ENCODE measurements around the gene BOLA2B. TPM values are rescaled to one million over a fixed set of nuclear protein-coding genes. Genes with fewer than 3 reads are reported as not detected.

BOLA2B gene
- total RNA-seq, 1 experiment from 2014 or later, result 180 TPM

DNA sequence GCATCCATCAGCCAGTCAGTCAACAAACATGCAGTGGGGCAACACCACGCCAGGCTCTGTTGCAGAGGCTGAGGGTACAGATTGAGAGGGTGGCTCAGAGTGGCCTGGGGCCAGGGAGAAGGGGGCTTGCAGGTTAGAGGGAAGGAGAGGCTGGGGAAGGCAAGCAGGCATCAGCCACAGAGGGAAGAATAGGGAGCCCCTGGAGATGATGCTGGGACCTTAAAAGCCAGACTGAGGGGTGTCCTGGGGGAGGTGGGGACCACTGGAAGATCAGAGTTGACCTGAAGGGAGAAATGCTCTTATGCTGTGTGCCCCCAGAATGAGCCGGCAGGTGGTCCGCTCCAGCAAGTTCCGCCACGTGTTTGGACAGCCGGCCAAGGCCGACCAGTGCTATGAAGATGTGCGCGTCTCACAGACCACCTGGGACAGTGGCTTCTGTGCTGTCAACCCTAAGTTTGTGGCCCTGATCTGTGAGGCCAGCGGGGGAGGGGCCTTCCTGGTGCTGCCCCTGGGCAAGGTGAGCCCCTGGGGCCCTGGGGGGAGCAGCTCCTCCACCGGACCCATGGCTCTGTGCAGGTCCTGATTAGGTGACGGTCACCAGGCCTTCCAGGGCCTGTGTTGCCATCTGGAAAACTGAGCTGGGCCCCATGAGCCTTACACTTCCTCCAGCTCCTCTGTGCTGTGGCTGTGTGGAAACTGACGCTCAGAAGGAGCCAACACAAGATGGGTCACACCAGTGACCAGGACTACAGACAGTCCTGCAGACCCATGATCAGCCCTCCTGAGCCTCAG, 8.4 kb downstream of the BOLA2B start:
- Histone ChIP-seq H3K27me3 (ENCODE audit: insufficient read depth, low read length) (no peaks in the 10 kb centered on the region), H3K36me3 (ENCODE audit: control insufficient read depth in 1 of 2, insufficient read depth in 2 of 2, low read length in 2 of 2) (no peaks in the 10 kb centered on the region), H3K9me2 (ENCODE audit: insufficient read depth) (no peaks in the 10 kb centered on the region), H3K4me3 (replicated peaks in 1 of 2; ENCODE audit: low read depth in 1 of 2, low read length in 2 of 2) (no peak overlapping the region), H2AFZ (ENCODE audit: low read depth, low read length, poor library complexity, severe bottlenecking) (no peak overlapping the region), H3K9ac (ENCODE audit: low read length) (no peak overlapping the region), H3K79me2 (ENCODE audit: insufficient read depth, low read length) (no peaks in the 10 kb centered on the region), H3K9me3 (ENCODE audit: control insufficient read depth in 1 of 2, insufficient read depth in 1 of 2, low read depth in 1 of 2, low read length in 2 of 2) (no peaks in the 10 kb centered on the region), H3K27ac (ENCODE audit: low read depth, low read length) (peak overlapping the region; percentile 2; the same call in 1 of the 2 replicates), H4K20me1 (ENCODE audit: insufficient read depth) (no peaks in the 10 kb centered on the region), H3K4me2 (ENCODE audit: low read length) (no peak overlapping the region), H3K4me1 (ENCODE audit: control insufficient read depth in 1 of 2, insufficient read depth in 2 of 2, low read length in 2 of 2) (peaks cover 5 to 19% of the 10 kb centered on the region in 2 experiments; a peak in 3 of 4 replicates)
- ChIA-PET POLR2A (no interaction called here), CTCF (no interaction called here), RAD21 (ENCODE audit: low non-redundant PET in 1 of 2, low total read pairs in 2 of 2, uncharacterized antibody in 2 of 2, unreplicated experiment in 2 of 2) (no interaction called here)
- ATAC-seq (no peak), DNase-seq (ENCODE audit: low read depth, low spot score) (no peak)
- BruUV-seq (replicated peaks), result no TSS peak
- no peak for TF ChIP-seq SP1 (IDR thresholded peaks at IDR 0.05; ENCODE audit: low read depth)
- TF ChIP-seq JUND (IDR thresholded peaks at IDR 0.05), result no peak
- TF ChIP-seq CEBPB (IDR thresholded peaks at IDR 0.05; ENCODE audit: low read depth), result no peak
- no peak for TF ChIP-seq ZFX (IDR thresholded peaks at IDR 0.05)
- TF ChIP-seq, protein P1, sequence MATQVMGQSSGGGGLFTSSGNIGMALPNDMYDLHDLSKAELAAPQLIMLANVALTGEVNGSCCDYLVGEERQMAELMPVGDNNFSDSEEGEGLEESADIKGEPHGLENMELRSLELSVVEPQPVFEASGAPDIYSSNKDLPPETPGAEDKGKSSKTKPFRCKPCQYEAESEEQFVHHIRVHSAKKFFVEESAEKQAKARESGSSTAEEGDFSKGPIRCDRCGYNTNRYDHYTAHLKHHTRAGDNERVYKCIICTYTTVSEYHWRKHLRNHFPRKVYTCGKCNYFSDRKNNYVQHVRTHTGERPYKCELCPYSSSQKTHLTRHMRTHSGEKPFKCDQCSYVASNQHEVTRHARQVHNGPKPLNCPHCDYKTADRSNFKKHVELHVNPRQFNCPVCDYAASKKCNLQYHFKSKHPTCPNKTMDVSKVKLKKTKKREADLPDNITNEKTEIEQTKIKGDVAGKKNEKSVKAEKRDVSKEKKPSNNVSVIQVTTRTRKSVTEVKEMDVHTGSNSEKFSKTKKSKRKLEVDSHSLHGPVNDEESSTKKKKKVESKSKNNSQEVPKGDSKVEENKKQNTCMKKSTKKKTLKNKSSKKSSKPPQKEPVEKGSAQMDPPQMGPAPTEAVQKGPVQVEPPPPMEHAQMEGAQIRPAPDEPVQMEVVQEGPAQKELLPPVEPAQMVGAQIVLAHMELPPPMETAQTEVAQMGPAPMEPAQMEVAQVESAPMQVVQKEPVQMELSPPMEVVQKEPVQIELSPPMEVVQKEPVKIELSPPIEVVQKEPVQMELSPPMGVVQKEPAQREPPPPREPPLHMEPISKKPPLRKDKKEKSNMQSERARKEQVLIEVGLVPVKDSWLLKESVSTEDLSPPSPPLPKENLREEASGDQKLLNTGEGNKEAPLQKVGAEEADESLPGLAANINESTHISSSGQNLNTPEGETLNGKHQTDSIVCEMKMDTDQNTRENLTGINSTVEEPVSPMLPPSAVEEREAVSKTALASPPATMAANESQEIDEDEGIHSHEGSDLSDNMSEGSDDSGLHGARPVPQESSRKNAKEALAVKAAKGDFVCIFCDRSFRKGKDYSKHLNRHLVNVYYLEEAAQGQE (IDR thresholded peaks at IDR 0.05; ENCODE audit: low read depth), result no peak
- TF ChIP-seq FOSL1 (IDR thresholded peaks at IDR 0.05; ENCODE audit: low read depth), result no peak
- no peak for TF ChIP-seq ZNF274 (IDR thresholded peaks at IDR 0.05; ENCODE audit: low read depth, low read length)
- no peak for TF ChIP-seq SIN3A (IDR thresholded peaks at IDR 0.05; ENCODE audit: low read depth)
- intact Hi-C loops (cut with micrococcal nuclease), result no loop called here
